GM19397 (cell line): Measurements from ENCODE around the gene CCDC171.
"Not testable (repeated sequence)": the region's sequence is repeated elsewhere in the genome, so short reads cannot be mapped to it uniquely, and the experiment has no call there.

Source experiments
- ATAC-seq: cut with Tn5 transposase; IDR thresholded peaks from one replicate; pipeline ENCODE4 v1.9.1; 2021; ENCODE audit warnings: mild to moderate bottlenecking, moderate library complexity; ENCODE audit not compliant: unreplicated experiment

CCDC171 gene

DNA sequence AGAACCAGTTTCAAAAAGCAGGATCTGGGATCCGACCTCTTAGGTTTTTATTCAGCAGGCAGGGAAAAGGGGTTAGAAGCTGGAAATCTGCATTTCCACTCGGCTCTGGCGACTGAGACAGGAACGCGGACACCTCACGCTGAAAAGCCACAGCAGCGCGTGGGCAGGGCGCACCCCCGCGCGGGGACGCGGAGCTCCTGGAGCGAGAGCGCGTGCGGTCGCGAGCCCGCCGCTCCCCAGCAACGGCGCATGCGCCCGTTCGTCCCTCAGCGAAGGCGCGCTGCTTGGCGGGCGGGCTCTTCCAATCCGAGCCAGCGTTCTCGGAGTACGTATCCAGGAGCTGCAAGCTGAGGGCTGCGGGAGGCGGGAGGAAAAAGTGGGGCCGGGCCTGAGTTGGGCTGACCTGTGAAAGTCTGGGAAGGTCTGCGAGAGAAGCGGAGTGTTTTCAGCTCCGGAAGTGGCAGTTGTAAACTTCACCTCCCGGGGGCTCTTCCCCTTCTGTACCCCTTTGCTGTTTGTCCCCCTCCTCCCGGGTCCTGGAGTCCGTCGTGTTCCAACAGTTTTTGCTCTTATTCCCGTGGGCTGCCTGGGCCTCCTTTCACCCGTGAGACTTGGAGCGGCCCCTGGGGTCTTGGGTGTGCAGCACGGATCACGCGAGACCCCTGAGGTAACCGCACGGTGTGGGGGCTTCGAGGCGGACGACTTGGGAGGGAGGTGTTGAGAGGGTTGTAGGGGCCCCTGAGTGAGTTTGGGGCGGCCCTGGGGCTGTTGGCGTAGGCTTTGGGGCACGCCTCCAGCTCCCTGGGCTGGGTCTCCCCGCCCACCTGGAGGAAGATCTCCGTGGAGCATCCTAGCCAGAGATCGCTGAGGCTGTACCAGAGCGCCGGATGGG is at the start of gene CCDC171:
TSS of gene CCDC171 (plus strand) at position 408 of the 892 bp plus-strand sequence. CDS start 11,046 bp downstream, outside the sequence.
- ATAC-seq: peak; percentile 81

DNA sequence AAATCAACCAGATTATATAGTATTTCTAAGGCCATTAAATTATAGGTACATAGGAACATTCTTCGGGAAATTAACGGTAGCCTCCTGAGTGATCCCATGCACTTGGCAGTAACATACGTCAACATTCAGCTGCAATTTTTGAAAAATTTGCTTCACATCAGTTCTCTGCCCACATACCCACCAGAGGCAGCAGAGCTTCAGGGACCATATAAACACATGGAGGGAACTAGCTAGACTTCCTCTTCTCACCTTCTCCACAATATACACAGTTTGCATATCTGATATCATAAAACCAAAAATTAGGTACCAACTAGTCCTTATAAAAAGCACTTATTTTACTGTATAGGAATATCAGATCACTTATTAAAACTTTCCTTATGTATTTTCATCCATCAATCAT is 46.9 kb upstream of the CCDC171 start:
- ATAC-seq: no peak

DNA sequence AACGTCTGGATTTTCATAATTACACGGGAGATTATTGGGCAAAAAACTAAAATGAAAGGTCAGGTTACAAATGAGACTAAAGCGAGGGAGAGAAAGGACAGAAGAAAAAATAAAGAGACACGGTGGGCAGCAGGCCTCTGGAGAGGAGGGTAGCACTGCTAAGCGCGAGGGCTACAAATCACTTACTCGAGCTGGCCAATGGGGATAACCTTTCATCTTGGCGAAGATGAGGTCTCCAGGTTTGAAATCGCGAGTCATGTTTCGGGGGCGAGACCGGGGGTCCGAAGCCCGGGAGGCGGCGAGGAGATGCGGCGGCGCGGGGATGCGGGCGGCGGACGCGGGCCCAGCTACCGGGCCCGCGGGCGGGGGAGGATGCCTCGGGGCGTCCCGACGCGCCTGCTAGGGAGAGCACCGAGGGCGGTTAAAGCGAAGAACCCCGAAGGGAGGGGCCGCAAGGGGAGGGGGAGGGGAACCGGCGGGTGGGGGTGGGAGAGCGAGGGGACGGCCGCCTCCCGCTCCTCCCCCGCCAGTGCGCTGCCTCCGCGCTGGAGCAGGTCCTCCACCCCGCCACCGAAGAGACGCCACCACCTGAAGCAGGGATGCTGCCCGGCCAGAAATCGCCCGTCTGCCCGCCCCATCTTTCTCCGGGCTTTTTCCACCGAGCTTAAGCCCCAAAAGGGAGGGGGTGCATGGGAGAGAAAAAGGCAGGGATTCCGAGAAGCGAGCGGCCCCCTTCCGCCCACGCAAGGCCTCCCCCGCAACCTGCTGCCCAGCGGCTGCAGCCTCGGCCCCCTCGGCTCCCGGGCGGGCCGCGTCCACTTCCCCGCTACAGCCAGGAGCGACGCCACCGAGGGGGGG is 42.7 kb upstream of the CCDC171 start:
- ATAC-seq: peak; percentile 50

DNA sequence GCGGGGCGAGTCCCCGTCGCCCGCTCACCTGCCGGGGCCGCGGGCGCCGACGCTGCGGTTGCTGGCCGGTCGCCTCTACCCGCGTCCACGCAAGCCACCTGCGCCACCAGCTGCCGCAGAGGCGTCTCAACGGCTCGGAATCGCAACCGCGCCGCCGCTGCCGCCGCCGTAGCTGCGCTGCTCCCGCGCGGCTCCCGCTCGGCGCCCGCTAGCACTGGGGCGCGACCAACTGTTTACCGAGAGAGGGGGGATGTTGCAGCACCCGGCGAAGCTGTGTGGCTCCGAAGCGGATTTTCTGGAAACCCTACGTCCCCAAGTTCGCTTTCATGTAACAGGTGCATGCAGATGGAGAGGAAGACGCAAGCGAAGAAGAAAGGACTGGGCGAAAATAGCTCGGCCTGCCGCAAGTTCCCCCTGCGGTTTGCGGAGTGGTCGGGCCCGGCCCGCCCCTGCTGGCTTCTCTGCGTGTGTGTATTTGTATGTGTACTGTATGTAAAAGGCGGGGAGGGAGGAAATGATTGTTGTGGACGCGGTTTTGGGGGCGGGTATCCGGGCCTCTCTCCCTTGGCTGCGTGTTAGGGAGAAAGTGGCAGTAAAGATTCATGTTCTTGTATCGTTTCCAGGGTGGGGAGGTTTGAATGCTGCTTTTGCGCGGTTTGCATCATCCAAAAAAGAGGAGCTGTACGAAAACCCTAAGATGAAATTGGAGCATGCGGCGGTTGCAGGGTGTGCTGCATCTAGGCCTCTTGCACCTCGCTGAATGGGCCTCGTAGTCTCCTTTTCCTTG is 41.9 kb upstream of the CCDC171 start, which contains the start of gene PSIP1:
TSS of gene PSIP1 (minus strand) at position 182 of the 787 bp plus-strand sequence. CDS start 782 bp downstream, outside the sequence.
- ATAC-seq: peak; percentile 81

DNA sequence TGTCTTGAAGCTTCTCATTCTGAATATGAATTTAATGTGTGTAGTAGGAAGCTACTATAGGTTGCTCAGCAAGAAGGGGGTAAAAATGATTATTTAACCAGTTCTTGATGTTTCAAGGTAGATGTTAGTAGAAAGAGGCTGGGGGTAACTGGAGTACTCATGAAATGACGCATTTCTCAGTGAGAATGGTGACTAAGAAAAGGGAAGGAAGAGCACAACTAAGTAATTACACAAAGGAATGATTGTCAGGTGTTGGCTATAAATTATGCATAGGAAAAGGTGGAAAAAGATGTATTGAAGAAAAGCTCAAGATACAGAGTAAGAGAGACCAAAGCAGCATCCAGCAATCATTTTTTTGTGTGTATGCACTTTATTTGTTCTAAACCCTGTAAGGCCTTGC is 40.6 kb upstream of the CCDC171 start:
- no peak for ATAC-seq

DNA sequence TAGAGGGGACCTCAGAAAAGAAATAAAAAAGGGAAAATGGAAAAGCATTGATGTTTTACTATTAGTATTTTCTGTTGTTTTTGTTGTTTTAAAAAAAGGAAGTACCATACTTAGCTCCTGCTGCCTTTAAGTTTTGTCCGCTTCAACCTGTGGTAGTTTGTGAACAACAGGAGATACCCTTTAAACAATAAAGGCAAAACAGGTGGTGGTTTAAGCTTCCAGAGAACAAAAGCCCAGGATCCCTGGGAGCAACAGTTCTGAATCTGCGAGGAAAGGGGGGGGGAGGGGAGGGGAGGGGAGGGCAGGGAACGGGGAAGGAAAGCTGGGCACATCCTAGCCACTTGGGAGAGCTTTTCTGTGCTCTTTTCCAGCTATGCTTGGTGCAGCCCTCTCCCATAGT is 40.0 kb upstream of the CCDC171 start:
- no peak for ATAC-seq

DNA sequence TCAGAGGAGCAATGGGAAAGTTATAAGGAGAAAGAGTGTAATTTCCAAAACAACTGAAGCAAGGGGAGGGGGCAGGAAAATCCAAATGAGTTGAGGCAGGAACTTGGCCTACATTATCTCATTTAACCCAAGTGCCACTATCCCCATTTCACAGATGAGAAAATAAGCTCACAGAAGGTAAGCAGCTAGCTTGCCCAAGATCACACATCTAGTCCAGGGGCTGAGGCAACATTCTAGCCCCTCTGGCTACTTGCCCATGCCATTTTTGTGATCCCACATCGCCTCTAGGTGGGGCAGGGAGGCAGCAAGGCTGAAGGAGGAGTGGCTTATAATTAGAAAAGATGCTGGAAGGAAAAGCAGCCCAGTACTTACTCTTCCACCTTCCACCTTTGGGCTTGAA is 39.5 kb upstream of the CCDC171 start:
- no peak for ATAC-seq

DNA sequence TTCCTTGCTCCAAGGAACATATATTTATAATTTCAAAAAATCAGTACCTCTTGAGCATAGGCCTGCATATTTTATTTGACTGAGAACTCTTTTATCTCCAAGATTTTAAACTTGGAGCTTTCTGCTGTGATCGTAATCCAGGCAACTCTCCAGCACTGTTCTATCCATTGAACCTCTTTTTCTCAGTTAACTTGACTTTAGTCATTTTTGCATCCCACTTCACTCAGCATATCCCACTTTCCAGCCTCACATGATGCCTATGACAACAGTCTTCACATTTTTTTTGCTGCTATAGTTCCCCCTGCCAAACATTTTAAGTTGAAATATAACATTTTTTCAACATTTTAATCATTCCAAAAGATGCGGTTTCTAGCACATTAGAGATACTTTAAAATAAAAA is 33.0 kb upstream of the CCDC171 start:
- ATAC-seq: no peak

DNA sequence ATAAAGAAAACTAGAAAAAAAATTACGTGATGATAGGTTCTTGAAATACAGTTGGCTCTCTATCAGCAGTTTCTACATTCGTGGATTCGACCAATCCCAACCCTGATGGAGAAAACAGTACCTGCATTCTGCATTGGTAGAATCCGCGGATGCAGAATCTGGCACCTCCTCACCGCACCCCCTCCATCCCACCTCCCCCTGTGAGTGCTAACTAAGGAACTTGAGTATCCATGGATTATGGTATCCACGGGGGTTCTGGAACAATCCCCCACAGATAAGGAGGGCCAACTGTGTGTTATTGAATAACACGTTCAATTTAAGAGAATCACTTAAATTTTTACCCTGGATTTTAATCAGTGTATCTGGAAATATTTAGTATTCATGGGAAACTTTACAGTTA is 31.6 kb upstream of the CCDC171 start:
- no peak for ATAC-seq

DNA sequence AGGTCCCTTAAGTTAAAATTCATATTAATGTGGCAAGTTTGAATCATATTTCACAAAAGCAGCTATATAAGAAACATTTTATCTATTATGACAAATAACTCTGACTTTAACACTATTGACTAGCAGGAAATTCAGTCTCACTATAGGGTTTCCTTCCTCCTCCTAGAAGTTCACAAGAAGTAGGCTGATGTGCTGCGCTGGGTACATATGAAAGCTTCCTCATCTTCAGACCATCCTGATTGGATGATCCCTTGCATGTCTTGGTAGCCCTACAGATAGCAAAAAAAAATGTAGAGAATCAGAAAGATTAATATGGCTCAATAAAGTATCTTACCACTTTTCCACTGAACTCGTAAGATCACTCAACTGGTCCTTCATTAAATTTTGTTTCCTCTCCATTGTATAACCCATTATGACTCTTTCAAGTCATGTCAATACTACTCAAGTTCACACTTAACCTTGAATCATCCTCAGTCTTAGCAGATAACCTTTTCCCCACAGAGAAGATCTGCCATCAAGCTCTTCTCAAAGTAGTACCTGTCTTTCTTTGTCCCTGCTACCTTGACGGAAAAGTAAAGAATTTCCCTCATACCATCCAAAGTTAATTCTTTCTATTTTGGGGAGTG is 30.6 kb upstream of the CCDC171 start:
- ATAC-seq: no peak

DNA sequence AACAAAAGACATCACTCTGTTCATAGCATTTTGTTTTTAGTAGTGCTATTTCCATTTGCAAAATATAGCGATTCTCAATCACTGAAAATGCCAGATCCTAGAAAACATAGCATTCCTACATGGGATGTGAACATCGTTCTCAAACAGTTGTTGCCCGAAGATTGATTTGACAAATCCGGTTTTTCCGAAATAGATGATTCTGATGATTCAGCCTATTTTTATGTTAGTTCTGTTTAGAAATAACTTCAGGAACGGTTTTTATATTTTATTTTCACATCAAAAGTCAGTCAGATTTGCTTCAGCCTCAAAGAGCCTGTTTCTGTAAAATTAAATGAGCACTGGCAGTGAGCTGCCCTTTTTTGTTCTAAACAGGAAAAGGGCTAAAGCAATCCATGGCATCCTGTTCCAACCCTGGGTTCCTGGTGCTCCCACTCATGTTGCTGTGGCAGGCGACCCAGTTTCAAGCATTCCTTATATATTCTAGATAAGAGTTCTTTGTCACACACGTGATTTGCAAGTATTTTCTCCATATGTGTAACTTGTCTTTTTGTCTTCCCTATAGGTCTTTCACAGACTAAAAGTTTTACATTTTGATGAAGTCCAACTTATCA is 27.9 kb upstream of the CCDC171 start:
- ATAC-seq: no peak

DNA sequence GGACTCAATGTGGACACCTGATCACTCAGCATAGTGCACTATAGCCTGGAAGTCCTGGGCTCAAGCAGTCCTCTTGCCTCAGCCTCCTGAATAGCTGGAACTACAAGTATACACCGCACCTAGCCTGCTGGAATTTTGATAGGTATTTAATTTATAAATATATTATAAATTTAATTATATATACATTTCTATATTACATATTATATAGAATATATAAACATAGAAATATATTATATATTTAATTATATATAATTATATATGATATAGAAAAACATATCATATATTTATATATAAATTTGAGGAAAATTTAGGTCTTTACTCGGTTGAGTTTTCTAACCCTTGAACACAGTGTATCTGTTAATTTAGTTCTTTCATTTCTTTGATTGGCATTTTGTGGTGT is 26.9 kb upstream of the CCDC171 start:
- no peak for ATAC-seq

DNA sequence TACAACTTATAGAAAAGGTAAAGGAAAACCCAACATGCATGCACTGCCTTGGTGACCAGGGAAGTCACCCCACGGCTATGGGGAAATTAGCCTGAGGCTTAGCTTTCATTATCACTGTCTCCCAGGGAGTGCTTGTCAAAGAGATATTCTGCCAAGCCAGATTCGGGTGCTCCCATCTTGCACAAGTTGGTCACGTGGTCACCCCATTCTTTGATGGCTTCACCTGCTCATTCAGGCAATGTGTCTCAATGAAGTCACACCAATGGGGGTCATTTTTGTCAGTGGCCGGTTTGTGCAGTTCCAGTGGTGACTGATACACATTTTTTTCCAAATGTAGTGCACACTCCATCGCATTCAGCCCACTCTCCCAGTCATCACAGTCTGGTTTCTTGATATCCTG is 25.8 kb upstream of the CCDC171 start:
- ATAC-seq: not testable (repeated sequence)

DNA sequence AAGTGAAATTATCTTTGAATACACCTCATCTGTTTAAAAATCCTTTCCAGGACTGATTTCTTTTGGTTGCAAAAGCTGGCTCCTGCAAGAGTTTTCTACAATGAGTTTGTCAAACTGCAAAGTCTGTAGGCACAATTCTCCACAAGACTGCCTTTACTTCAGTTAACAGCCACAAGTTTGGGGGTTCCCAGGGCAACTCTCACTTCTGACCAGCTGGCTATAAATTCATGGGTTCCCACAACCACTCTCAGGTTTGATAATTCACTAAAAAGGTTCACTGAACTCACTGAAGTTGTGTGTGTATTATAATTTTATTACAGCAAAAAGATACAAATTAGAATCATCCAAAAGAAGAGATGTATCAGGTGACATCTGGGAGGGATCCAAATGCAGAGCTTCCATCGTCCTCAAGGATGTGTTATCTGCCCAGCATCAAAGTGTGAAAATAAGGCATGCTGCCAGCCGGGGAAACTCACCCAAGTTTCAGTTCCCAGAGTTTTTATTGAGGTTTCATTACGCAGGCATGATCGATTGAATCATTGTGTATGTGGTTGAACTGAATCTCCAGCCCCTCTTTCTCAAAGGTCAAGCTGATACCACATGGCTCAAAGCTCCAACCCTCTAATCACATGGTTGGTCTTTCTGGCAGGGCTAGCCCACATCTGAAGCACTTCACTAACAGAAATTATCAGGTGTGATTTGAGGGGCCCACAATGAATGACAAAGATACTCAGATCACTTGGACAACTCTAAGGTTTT is 23.1 kb upstream of the CCDC171 start:
- ATAC-seq: peak; percentile 89

DNA sequence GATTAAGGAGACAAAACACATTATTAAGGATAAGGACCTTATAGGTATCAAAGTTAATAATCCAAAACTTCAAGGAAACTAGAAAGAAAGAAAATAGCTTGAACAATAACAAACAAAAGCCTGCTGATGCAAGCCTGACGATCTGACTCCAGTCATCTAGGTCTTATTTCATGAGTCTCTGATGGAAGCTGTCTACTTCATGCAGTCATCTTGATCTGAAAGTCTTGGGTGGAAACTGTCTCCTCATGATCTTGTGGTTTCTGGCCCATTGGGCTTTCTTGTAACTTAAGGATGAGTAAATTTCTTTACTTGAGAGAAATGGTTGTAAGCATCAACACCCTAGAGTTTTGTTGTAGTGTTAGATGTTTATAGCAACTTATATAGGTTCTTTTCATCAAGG is 21.5 kb upstream of the CCDC171 start:
- ATAC-seq: no peak

DNA sequence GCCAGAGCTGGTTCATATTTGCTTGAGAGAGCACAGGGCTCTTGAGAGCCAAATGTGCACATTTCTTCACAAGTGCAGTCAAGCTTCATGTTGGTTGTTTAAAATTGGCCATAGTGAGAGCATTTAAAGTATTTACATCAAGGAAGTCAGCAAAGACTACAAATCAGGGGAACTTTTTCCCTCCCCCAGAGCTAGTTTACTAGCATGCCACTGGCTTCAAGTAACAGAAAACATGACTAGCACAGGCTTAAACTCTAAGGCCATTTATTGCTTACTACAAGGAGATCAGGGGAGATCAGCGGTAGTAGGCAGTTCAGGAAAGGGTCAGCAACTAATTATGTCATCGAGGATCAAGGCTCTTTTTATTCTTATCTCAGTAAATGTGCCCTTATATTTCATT is 11.0 kb upstream of the CCDC171 start:
- no peak for ATAC-seq

DNA sequence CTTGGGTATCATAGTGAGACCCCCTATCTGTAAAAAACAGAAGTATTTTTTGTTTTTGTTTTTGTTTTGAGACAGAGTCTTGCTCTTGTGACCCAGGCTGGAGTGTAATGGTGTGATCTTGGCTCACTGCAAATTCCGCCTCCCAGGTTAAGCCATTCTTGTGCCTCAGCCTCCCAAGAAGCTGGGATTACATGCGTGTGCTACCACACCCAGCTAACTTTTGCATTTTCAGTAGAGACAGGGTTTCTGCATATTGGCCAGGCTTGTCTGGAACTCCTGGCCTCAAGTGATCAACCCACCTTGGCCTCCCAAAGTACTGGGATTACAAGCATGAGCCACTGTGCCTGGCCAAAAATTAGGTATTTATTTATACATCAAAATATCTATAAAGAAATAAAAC is 10.2 kb upstream of the CCDC171 start:
- no peak for ATAC-seq

DNA sequence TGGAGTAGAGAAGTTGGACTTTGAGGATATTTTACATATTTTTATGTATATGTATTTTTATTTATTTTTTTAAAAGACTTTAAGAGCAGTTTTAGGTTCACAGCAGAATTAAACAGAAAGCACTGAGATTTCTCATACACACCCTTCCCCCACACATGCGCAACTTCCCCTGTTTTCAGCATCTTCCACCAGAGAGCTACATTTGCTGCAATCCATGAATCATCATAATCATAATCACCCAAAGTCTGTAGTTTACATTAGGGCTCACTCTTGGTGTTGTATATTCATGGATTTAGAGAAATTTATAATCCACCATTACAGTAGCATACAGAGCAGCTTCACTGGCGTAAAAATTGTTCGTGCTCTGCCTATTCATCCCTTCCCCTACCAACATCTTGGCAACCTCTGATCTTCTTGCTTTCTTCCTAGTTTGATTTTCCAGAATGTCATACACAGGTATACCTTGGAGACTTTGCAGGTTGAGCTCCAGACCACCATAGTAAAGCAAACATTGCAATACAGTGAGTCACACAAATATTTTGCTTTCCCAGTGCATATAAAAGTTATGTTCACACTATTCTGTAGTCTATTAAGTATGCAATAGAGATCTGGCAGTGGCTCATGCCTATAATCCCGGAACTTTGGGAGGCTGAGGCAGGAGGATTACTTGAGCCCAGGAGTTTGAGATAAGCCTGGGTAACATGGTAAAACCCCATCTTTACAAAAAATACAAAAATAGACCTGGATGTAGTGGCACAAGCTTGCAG is 9.6 kb upstream of the CCDC171 start:
- ATAC-seq: no peak

DNA sequence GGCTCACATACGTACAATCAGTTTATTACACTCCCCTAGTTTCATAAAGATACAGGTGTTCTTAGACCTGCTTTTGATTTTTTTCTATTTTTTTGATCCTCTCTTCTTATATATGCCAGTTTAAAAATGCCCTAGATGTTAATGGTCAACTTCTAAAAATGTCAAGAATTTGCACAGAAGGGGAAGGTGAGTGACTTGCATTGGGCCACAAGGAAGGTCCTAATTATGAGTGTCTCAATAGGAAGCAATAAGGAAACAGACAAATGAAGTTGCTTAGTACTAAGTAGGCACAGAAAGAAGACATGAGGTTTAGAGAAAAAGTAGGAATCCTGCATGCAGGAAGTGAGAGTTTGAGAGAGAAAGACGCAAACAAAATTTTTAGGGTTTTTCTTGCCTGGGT is 3.2 kb upstream of the CCDC171 start:
- no peak for ATAC-seq
